T-helper 1 cell treated with Interleukin-12 subunit alpha and Interleukin-12 subunit beta and Interleukin-4 antibody, amounts not matched to agents 30 μg/mL and 1 μg/mL, for 36 hours (primary cell): ENCODE data around the gene MAK.
A peak's percentile ranks its signal among the peaks of the same experiment; 100 is the strongest.
"Not testable (repeated sequence)": the region's sequence is repeated elsewhere in the genome, so short reads cannot be mapped to it uniquely, and the experiment has no call there.

Experiments
- H3K27ac Mint-ChIP-seq: one replicate; pipeline ENCODE4 v1.8.0; 2021; ENCODE audit warnings: mild to moderate bottlenecking, mixed read lengths
- H3K27me3 Mint-ChIP-seq: one replicate; pipeline ENCODE4 v1.8.0; 2021; ENCODE audit warnings: low read depth, mixed read lengths
- H3K36me3 Mint-ChIP-seq: one replicate; pipeline ENCODE4 v1.8.0; 2021; ENCODE audit warnings: low read depth, mixed read lengths
- H3K4me1 Mint-ChIP-seq: one replicate; pipeline ENCODE4 v1.8.0; 2021; ENCODE audit warnings: low read depth, mixed read lengths
- H3K4me3 Mint-ChIP-seq: one replicate; pipeline ENCODE4 v1.8.0; 2021; ENCODE audit warnings: mild to moderate bottlenecking, moderate library complexity, mixed read lengths
- H3K9me3 Mint-ChIP-seq: one replicate; pipeline ENCODE4 v1.8.0; 2021; ENCODE audit warnings: mixed read lengths

MAK gene

GRCh38 chr6:10837995-10838793 lies at the start of gene MAK:
MAK (minus strand) TSS chr6:10838539; CDS start chr6:10830648, 7,891 bp downstream.
- Mint-ChIP-seq H3K27me3 (peaks cover 49% of the 10 kb centered on the region), H3K27ac (peak within 1 kb of the TSS; percentile 86), H3K4me3 (peak within 1 kb of the TSS; percentile 83), H3K36me3 (peaks cover 3% of the 10 kb centered on the region), H3K4me1 (peaks cover 24% of the 10 kb centered on the region), H3K9me3 (no peaks in the 10 kb centered on the region)

GRCh38 chr6:10886691-10887502 lies 48.6 kb upstream of the MAK start, which contains the start of gene SYCP2L:
SYCP2L (plus strand) TSS chr6:10887052; CDS start chr6:10887127, 75 bp downstream.
- Mint-ChIP-seq H3K27me3 (peaks cover 86% of the 10 kb centered on the region), H3K4me1 (peaks cover 2% of the 10 kb centered on the region), H3K9me3 (peaks cover 4% of the 10 kb centered on the region), H3K36me3 (peaks cover 3% of the 10 kb centered on the region), H3K27ac (no peak within 1 kb of the TSS), H3K4me3 (no peak within 1 kb of the TSS)

GRCh38 chr6:10886365-10886690 lies 48.0 kb upstream of the MAK start:
- not testable (repeated sequence) for H3K4me3 Mint-ChIP-seq, H3K27ac Mint-ChIP-seq, H3K9me3 Mint-ChIP-seq, H3K4me1 Mint-ChIP-seq, H3K36me3 Mint-ChIP-seq
- peaks cover 92% of the 10 kb centered on the region for H3K27me3 Mint-ChIP-seq

- Mint-ChIP-seq H3K27ac (no peak overlapping the region), H3K9me3 (peaks cover 4% of the 10 kb centered on the region), H3K4me1 (peaks cover 2% of the 10 kb centered on the region), H3K4me3 (no peak overlapping the region), H3K36me3 (peaks cover 3% of the 10 kb centered on the region), H3K27me3 (peaks cover 99% of the 10 kb centered on the region)
Measured at GRCh38 chr6:10884245-10884972, 46.1 kb upstream of the MAK start.

GRCh38 chr6:10883312-10884244 lies 45.2 kb upstream of the MAK start:
- Mint-ChIP-seq H3K9me3 (no peaks in the 10 kb centered on the region), H3K4me1 (peaks cover 2% of the 10 kb centered on the region), H3K27ac (no peak overlapping the region), H3K4me3 (no peak overlapping the region), H3K27me3 (peaks cover 94% of the 10 kb centered on the region), H3K36me3 (peaks cover 3% of the 10 kb centered on the region)

GRCh38 chr6:10882657-10883171 lies 44.4 kb upstream of the MAK start:
- no peak overlapping the region for H3K27ac Mint-ChIP-seq
- H3K27me3 Mint-ChIP-seq, result peaks cover 85% of the 10 kb centered on the region
- no peaks in the 10 kb centered on the region for H3K9me3 Mint-ChIP-seq
- H3K36me3 Mint-ChIP-seq, result peaks cover 2% of the 10 kb centered on the region
- peaks cover 2% of the 10 kb centered on the region for H3K4me1 Mint-ChIP-seq
- no peak overlapping the region for H3K4me3 Mint-ChIP-seq

- not testable (repeated sequence) for H3K4me1 Mint-ChIP-seq, H3K9me3 Mint-ChIP-seq, H3K4me3 Mint-ChIP-seq, H3K36me3 Mint-ChIP-seq, H3K27ac Mint-ChIP-seq
- peaks cover 80% of the 10 kb centered on the region for H3K27me3 Mint-ChIP-seq
Measured at GRCh38 chr6:10882253-10882630, 43.9 kb upstream of the MAK start.

- H3K4me1 Mint-ChIP-seq, result no peaks in the 10 kb centered on the region
- no peak overlapping the region for H3K4me3 Mint-ChIP-seq
- no peak overlapping the region for H3K27ac Mint-ChIP-seq
- H3K9me3 Mint-ChIP-seq, result no peaks in the 10 kb centered on the region
- no peaks in the 10 kb centered on the region for H3K36me3 Mint-ChIP-seq
- H3K27me3 Mint-ChIP-seq, result peaks cover 63% of the 10 kb centered on the region
Measured at GRCh38 chr6:10880366-10880765, 42.0 kb upstream of the MAK start.

- Mint-ChIP-seq H3K27ac (no peak overlapping the region), H3K9me3 (no peaks in the 10 kb centered on the region), H3K4me1 (no peaks in the 10 kb centered on the region), H3K36me3 (no peaks in the 10 kb centered on the region), H3K27me3 (peaks cover 38% of the 10 kb centered on the region), H3K4me3 (no peak overlapping the region)
Measured at GRCh38 chr6:10877871-10878270, 39.5 kb upstream of the MAK start.

- H3K9me3 Mint-ChIP-seq, result no peaks in the 10 kb centered on the region
- H3K4me3 Mint-ChIP-seq, result no peak overlapping the region
- H3K27ac Mint-ChIP-seq, result no peak overlapping the region
- no peaks in the 10 kb centered on the region for H3K36me3 Mint-ChIP-seq
- H3K27me3 Mint-ChIP-seq, result peaks cover 29% of the 10 kb centered on the region
- no peaks in the 10 kb centered on the region for H3K4me1 Mint-ChIP-seq
Measured at GRCh38 chr6:10877012-10877411, 38.7 kb upstream of the MAK start.

GRCh38 chr6:10875026-10875425 lies 36.7 kb upstream of the MAK start:
- no peaks in the 10 kb centered on the region for H3K4me1 Mint-ChIP-seq
- H3K9me3 Mint-ChIP-seq, result no peaks in the 10 kb centered on the region
- H3K27ac Mint-ChIP-seq, result no peak overlapping the region
- H3K36me3 Mint-ChIP-seq, result no peaks in the 10 kb centered on the region
- no peak overlapping the region for H3K4me3 Mint-ChIP-seq
- peaks cover 9% of the 10 kb centered on the region for H3K27me3 Mint-ChIP-seq

- Mint-ChIP-seq H3K4me1 (no peaks in the 10 kb centered on the region), H3K27me3 (peaks cover 4% of the 10 kb centered on the region), H3K4me3 (no peak overlapping the region), H3K36me3 (no peaks in the 10 kb centered on the region), H3K27ac (no peak overlapping the region), H3K9me3 (no peaks in the 10 kb centered on the region)
Measured at GRCh38 chr6:10874207-10874606, 35.9 kb upstream of the MAK start.

GRCh38 chr6:10873374-10873773 lies 35.0 kb upstream of the MAK start:
- H3K4me1 Mint-ChIP-seq, result no peaks in the 10 kb centered on the region
- H3K27ac Mint-ChIP-seq, result no peak overlapping the region
- no peak overlapping the region for H3K4me3 Mint-ChIP-seq
- no peaks in the 10 kb centered on the region for H3K36me3 Mint-ChIP-seq
- H3K9me3 Mint-ChIP-seq, result no peaks in the 10 kb centered on the region
- H3K27me3 Mint-ChIP-seq, result peaks cover 3% of the 10 kb centered on the region

GRCh38 chr6:10867952-10868351 lies 29.6 kb upstream of the MAK start:
- no peaks in the 10 kb centered on the region for H3K9me3 Mint-ChIP-seq
- peaks cover 3% of the 10 kb centered on the region for H3K27me3 Mint-ChIP-seq
- H3K4me3 Mint-ChIP-seq, result no peak overlapping the region
- no peaks in the 10 kb centered on the region for H3K4me1 Mint-ChIP-seq
- H3K27ac Mint-ChIP-seq, result no peak overlapping the region
- no peaks in the 10 kb centered on the region for H3K36me3 Mint-ChIP-seq
